ENCODE results near the gene POLR3K. TPM values are rescaled to one million over a fixed set of nuclear protein-coding genes. Genes with fewer than 3 reads are reported as not detected.

POLR3K gene
- total RNA-seq, 1 experiment from 2014 or later, result 33.5 TPM

GRCh38 chr16:67183-67791 lies 13.9 kb upstream of the POLR3K start:
- ChIA-PET POLR2A (ENCODE audit: unreplicated experiment) (interaction anchor here (0.6 kb wide), 1 partner anchor 290 kb away, joined by 4 read pairs; no protein-coding TSS in a partner anchor), CTCF (interaction anchor here (0.6 kb wide), 1 partner anchor 384 kb away, joined by 13 read pairs; no protein-coding TSS in a partner anchor)
- no peak overlapping the region for H3K27ac ChIP-seq
- intact Hi-C loops (cut with micrococcal nuclease; ENCODE audit: unreplicated experiment), result no loop called here
- H3K79me2 ChIP-seq (ENCODE audit: low read depth), result peaks cover 3% of the 10 kb centered on the region; the same call in 1 of the 2 replicates
- TF ChIP-seq EZH2 (IDR thresholded peaks at IDR 0.05; ENCODE audit: low read depth), result no peak
- TF ChIP-seq, protein P1, sequence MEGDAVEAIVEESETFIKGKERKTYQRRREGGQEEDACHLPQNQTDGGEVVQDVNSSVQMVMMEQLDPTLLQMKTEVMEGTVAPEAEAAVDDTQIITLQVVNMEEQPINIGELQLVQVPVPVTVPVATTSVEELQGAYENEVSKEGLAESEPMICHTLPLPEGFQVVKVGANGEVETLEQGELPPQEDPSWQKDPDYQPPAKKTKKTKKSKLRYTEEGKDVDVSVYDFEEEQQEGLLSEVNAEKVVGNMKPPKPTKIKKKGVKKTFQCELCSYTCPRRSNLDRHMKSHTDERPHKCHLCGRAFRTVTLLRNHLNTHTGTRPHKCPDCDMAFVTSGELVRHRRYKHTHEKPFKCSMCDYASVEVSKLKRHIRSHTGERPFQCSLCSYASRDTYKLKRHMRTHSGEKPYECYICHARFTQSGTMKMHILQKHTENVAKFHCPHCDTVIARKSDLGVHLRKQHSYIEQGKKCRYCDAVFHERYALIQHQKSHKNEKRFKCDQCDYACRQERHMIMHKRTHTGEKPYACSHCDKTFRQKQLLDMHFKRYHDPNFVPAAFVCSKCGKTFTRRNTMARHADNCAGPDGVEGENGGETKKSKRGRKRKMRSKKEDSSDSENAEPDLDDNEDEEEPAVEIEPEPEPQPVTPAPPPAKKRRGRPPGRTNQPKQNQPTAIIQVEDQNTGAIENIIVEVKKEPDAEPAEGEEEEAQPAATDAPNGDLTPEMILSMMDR (conservative IDR thresholded peaks at IDR 0.05), result no peak
- no peaks in the 10 kb centered on the region for H3F3A ChIP-seq (ENCODE audit: insufficient read depth, low read depth)
- no peak for DNase-seq
- no peaks in the 10 kb centered on the region for H3K36me3 ChIP-seq (ENCODE audit: low read depth)
- no peak overlapping the region for H3K4me2 ChIP-seq
- H4K20me1 ChIP-seq (ENCODE audit: insufficient read depth), result peaks cover 8% of the 10 kb centered on the region
- no peak overlapping the region for H3K4me3 ChIP-seq
- no TSS peak for BruUV-seq (replicated peaks)
- H3K9me2 ChIP-seq (ENCODE audit: insufficient read depth), result no peaks in the 10 kb centered on the region
- peaks cover 16% of the 10 kb centered on the region for H3K4me1 ChIP-seq (replicated peaks; ENCODE audit: insufficient read depth)
- H3K27me3 ChIP-seq (ENCODE audit: insufficient read depth, low read depth), result no peaks in the 10 kb centered on the region
- no peaks in the 10 kb centered on the region for H3K9me3 ChIP-seq (ENCODE audit: insufficient read depth, low read depth)
- H2AFZ ChIP-seq, result no peak overlapping the region

DNA sequence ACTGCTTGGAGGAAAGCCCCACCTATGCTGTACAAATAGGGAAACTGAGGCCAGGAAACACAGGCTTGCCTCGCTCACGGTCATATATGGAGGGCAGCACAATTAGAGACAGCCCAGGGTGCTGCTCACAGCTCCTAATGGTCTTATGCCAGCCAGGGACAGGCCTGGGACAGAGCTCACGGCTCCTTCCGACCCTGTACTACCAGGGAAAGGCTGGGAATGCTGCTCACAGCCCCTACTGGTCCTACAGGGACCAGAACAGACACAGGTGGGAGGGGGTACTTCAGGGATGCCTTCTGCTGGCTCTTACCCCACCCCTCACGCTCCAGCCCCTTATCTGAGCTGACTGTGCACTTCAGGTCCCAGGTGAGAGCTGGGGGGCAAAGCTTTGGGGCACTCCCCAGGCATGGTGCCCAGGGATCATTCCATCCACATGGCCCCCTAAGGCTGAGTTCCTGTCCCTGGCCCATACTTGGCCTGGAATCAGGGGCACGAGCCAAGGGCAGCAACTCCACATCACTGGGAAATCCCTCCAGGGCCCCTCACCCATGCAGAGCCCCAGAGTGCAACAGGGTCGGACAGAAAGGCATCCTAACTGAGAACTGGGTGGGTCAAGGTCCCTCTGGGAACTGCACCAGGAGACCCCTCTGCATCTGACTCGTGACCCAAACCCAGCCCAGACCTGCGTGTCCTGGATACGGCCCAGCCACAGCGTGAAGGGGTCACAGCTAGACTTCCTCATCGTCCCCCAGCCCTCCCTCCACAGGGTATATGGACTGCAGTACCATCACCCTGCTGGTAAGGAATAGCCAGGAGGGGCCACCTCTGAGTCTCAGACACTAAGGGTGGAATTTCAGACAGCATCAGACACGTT lies 13.1 kb upstream of the POLR3K start:
- no peak for DNase-seq
- TF ChIP-seq, protein P1 (conservative IDR thresholded peaks at IDR 0.05), result no peak
- TF ChIP-seq EZH2 (IDR thresholded peaks at IDR 0.05; ENCODE audit: low read depth), result no peak
- Histone ChIP-seq H3K27ac (no peak overlapping the region), H3K79me2 (ENCODE audit: low read depth) (peaks cover 3% of the 10 kb centered on the region; the same call in 1 of the 2 replicates), H3K9me3 (ENCODE audit: insufficient read depth, low read depth) (no peaks in the 10 kb centered on the region), H3K9me2 (ENCODE audit: insufficient read depth) (no peaks in the 10 kb centered on the region), H3K36me3 (ENCODE audit: low read depth) (no peaks in the 10 kb centered on the region), H4K20me1 (ENCODE audit: insufficient read depth) (peaks cover 8% of the 10 kb centered on the region), H3K4me2 (no peak overlapping the region), H3K4me3 (no peak overlapping the region), H3K27me3 (ENCODE audit: insufficient read depth, low read depth) (no peaks in the 10 kb centered on the region), H3F3A (ENCODE audit: insufficient read depth, low read depth) (no peaks in the 10 kb centered on the region), H2AFZ (no peak overlapping the region), H3K4me1 (replicated peaks; ENCODE audit: insufficient read depth) (peaks cover 16% of the 10 kb centered on the region)
- no TSS peak for BruUV-seq (replicated peaks)
- intact Hi-C loops (cut with micrococcal nuclease; ENCODE audit: unreplicated experiment), result no loop called here
- POLR2A ChIA-PET (ENCODE audit: unreplicated experiment), result interaction anchor here (0.6 kb wide), 2 partner anchors 162 to 286 kb away, joined by 3 to 4 read pairs; no protein-coding TSS in a partner anchor
- CTCF ChIA-PET, result interaction anchor here (0.5 to 2.3 kb wide), 8 partner anchors 10 to 296 kb away, joined by 3 to 14 read pairs (median 4); partner anchors contain the start of genes AXIN1, MPG, POLR3K and SNRNP25

GRCh38 chr16:65745-66144 lies 12.3 kb upstream of the POLR3K start:
- intact Hi-C loops (cut with micrococcal nuclease; ENCODE audit: unreplicated experiment), result loop anchor here (1.0 kb wide), 1 partner anchor 32 kb away; no protein-coding TSS in a partner anchor
- no peak overlapping the region for H3K27ac ChIP-seq
- peaks cover 10% of the 10 kb centered on the region for H3K4me1 ChIP-seq (replicated peaks; ENCODE audit: insufficient read depth)
- no peak overlapping the region for H3K4me2 ChIP-seq
- H3F3A ChIP-seq (ENCODE audit: insufficient read depth, low read depth), result no peaks in the 10 kb centered on the region
- no peak overlapping the region for H3K4me3 ChIP-seq
- no peaks in the 10 kb centered on the region for H3K27me3 ChIP-seq (ENCODE audit: insufficient read depth, low read depth)
- H3K36me3 ChIP-seq (ENCODE audit: low read depth), result no peaks in the 10 kb centered on the region
- H3K9me2 ChIP-seq (ENCODE audit: insufficient read depth), result no peaks in the 10 kb centered on the region
- no TSS peak for BruUV-seq (replicated peaks)
- TF ChIP-seq EZH2 (IDR thresholded peaks at IDR 0.05; ENCODE audit: low read depth), result no peak
- TF ChIP-seq, protein P1 (conservative IDR thresholded peaks at IDR 0.05), result peak; percentile 92
- H4K20me1 ChIP-seq (ENCODE audit: insufficient read depth), result peaks cover 8% of the 10 kb centered on the region
- H2AFZ ChIP-seq, result no peak overlapping the region
- ChIA-PET POLR2A (ENCODE audit: unreplicated experiment) (no interaction called here), CTCF (interaction anchor here (0.5 to 2.3 kb wide), 7 partner anchors 11 to 297 kb away, joined by 3 to 14 read pairs (median 4); partner anchors contain the start of genes POLR3K and SNRNP25)
- H3K79me2 ChIP-seq (ENCODE audit: low read depth), result peaks cover 3% of the 10 kb centered on the region; the same call in 1 of the 2 replicates
- H3K9me3 ChIP-seq (ENCODE audit: insufficient read depth, low read depth), result no peaks in the 10 kb centered on the region
- DNase-seq, result peak; percentile 52 to 89
